ENCODE results near the gene RASL10A.
"Not testable (repeated sequence)": the region's sequence is repeated elsewhere in the genome, so short reads cannot be mapped to it uniquely, and the experiment has no call there.

- not testable (repeated sequence) for TF ChIP-seq CTCF (conservative IDR thresholded peaks at IDR 0.05; ENCODE audit: low read length); EZH2phosphoT487 (IDR thresholded peaks at IDR 0.05; ENCODE audit: borderline replicate concordance)
These were observed 41.8 kb upstream of the RASL10A start for GRCh38 chr22:29357193-29357890.
